Measurements from ENCODE around the gene ZBTB24.

ZBTB24 gene

GRCh38 chr6:109473120-109473519 is 9.9 kb downstream of the ZBTB24 start:
- TF ChIP-seq CTCF (conservative IDR thresholded peaks at IDR 0.05; ENCODE audit: control insufficient read depth, insufficient read depth, low read depth, low read length) = no peak
- no peak for DNase-seq (ENCODE audit: low read depth)
- H3K4me3 ChIP-seq (ENCODE audit: control insufficient read depth, low read depth, low read length) = no peak overlapping the region

GRCh38 chr6:109472132-109472995 is 10.7 kb downstream of the ZBTB24 start:
- DNase-seq (ENCODE audit: low read depth) = no peak
- TF ChIP-seq CTCF (conservative IDR thresholded peaks at IDR 0.05; ENCODE audit: control insufficient read depth, insufficient read depth, low read depth, low read length) = no peak
- H3K4me3 ChIP-seq (ENCODE audit: control insufficient read depth, low read depth, low read length) = no peak overlapping the region

- no peak overlapping the region for H3K4me3 ChIP-seq (ENCODE audit: control insufficient read depth, low read depth, low read length)
- no peak for DNase-seq (ENCODE audit: low read depth)
Observed at GRCh38 chr6:109471105-109471810, 11.8 kb downstream of the ZBTB24 start.

GRCh38 chr6:109469591-109470189 is 13.3 kb downstream of the ZBTB24 start:
- DNase-seq (ENCODE audit: low read depth) = no peak
- TF ChIP-seq CTCF (conservative IDR thresholded peaks at IDR 0.05; ENCODE audit: control insufficient read depth, insufficient read depth, low read depth, low read length) = no peak
- H3K4me3 ChIP-seq (ENCODE audit: control insufficient read depth, low read depth, low read length) = no peak overlapping the region

More at GRCh38 chr6:109471105-109471810, 11.8 kb downstream of the ZBTB24 start:
- TF ChIP-seq CTCF (conservative IDR thresholded peaks at IDR 0.05; ENCODE audit: control insufficient read depth, insufficient read depth, low read depth, low read length) = no peak

- TF ChIP-seq CTCF (conservative IDR thresholded peaks at IDR 0.05; ENCODE audit: control insufficient read depth, insufficient read depth, low read depth, low read length) = no peak
- DNase-seq (ENCODE audit: low read depth) = no peak
- no peak overlapping the region for H3K4me3 ChIP-seq (ENCODE audit: control insufficient read depth, low read depth, low read length)
Observed at GRCh38 chr6:109467696-109468095, 15.3 kb downstream of the ZBTB24 start.

GRCh38 chr6:109466212-109466923 is 16.7 kb downstream of the ZBTB24 start:
- DNase-seq (ENCODE audit: low read depth) = no peak
- TF ChIP-seq CTCF (conservative IDR thresholded peaks at IDR 0.05; ENCODE audit: control insufficient read depth, insufficient read depth, low read depth, low read length) = no peak
- H3K4me3 ChIP-seq (ENCODE audit: control insufficient read depth, low read depth, low read length) = no peak overlapping the region

Measured in fibroblast of mammary gland (primary cell).